ENCODE results near the gene TRIM66. TPM values are rescaled to one million over a fixed set of nuclear protein-coding genes. Genes with fewer than 3 reads are reported as not detected.

TRIM66 gene
- total and polyA plus RNA-seq, 9 of the 15 experiments (the other 6 are each of a cell fraction or from before 2014, with no cell fraction given), result 1.1 to 7.3 (median 4.9) TPM

GRCh38 chr11:8688414-8689362, 6.2 kb upstream of the TRIM66 start (continued):
- peak; percentile 90; the same call in 1 of the 2 replicates for TF ChIP-seq THAP7 (CRISPR knock-in tag; IDR thresholded peaks at IDR 0.05)
- no peak for TF ChIP-seq MXD1 (CRISPR knock-in tag; IDR thresholded peaks at IDR 0.05; ENCODE audit: borderline replicate concordance, poor library complexity, severe bottlenecking)
- TF ChIP-seq E4F1 (CRISPR knock-in tag; IDR thresholded peaks at IDR 0.05; ENCODE audit: borderline replicate concordance), result peak; percentile 34; the same call in 1 of the 2 replicates
- no peak for TF ChIP-seq ZNF668 (CRISPR knock-in tag; IDR thresholded peaks at IDR 0.05)
- TF ChIP-seq NFE2L1 (tag; IDR thresholded peaks at IDR 0.05; ENCODE audit: borderline replicate concordance, low read depth), result no peak
- no peak for TF ChIP-seq FOXM1 (IDR thresholded peaks at IDR 0.05; ENCODE audit: low read depth)
- TF ChIP-seq FOXM1 (CRISPR knock-in tag; IDR thresholded peaks at IDR 0.05; ENCODE audit: low read depth), result no peak
- TF ChIP-seq GATA2 (CRISPR knock-in tag; IDR thresholded peaks at IDR 0.05), result no peak
- peak; percentile 76 for TF ChIP-seq FOSL1 (tag; conservative IDR thresholded peaks at IDR 0.05)
- TF ChIP-seq ATF1 (CRISPR knock-in tag; IDR thresholded peaks at IDR 0.05), result no peak
- TF ChIP-seq ATF1 (tag; IDR thresholded peaks at IDR 0.05), result peak; percentile 77
- TF ChIP-seq FIP1L1 (IDR thresholded peaks at IDR 0.05; ENCODE audit: low read depth, low read length, poor library complexity, severe bottlenecking), result peak; percentile 82
- TF ChIP-seq ZNF253 (CRISPR knock-in tag; conservative IDR thresholded peaks at IDR 0.05), result no peak
- TF ChIP-seq TEAD1 (CRISPR knock-in tag; IDR thresholded peaks at IDR 0.05), result 0 out of 4 replicates have a peak, but pooled peaks of 1 of the 2 experiments have one; percentile 3
- no peak for TF ChIP-seq FUS (optimal IDR thresholded peaks at IDR 0.05; ENCODE audit: low read depth, low read length)
- no peak for TF ChIP-seq CEBPB (tag; IDR thresholded peaks at IDR 0.05)
- no peak; the same call in 1 of the 2 replicates for TF ChIP-seq ZFX (CRISPR knock-in tag; IDR thresholded peaks at IDR 0.05)
- peak; percentile 97 for TF ChIP-seq E2F8 (IDR thresholded peaks at IDR 0.05; ENCODE audit: low read depth, partially characterized antibody)
- TF ChIP-seq BRCA1 (IDR thresholded peaks at IDR 0.05), result no peak
- no peak for TF ChIP-seq BRCA1 (CRISPR knock-in tag; IDR thresholded peaks at IDR 0.05)
- peak; percentile 87 for TF ChIP-seq C11orf30 (IDR thresholded peaks at IDR 0.05; ENCODE audit: low read depth)
- no peak for TF ChIP-seq ZC3H4 (CRISPR knock-in tag; IDR thresholded peaks at IDR 0.05; ENCODE audit: borderline replicate concordance)

Measured in K562 (cell line).